Hair follicle dermal papilla cell (primary cell): Measurements from ENCODE around the gene HOXA11. TPM values are rescaled to one million over a fixed set of nuclear protein-coding genes. Genes with fewer than 3 reads are reported as not detected.

Experiments
- small RNA-seq: library from RNA; depleted of rRNA; stranded (forward); fragments of <200 nt; gene quantifications from one replicate; pipeline ENCODE3, GENCODE V24; 2012
- total RNA-seq: library from RNA; depleted of rRNA; stranded (reverse); fragments of >200 nt; gene quantifications from 2 replicates; pipeline ENCODE4 v1.2.3, GENCODE V29; 2012

Gene HOXA11
- total RNA-seq: not detected in 2 replicates

GRCh38 chr7:27185013-27185853 is at the start of gene HOXA11:
HOXA11 (minus strand) TSS chr7:27185232; CDS start chr7:27185144, 88 bp downstream.

GRCh38 chr7:27199849-27200760 is 15.1 kb upstream of the HOXA11 start, which contains the start of gene HOXA13:
HOXA13 (minus strand) TSS chr7:27200091; CDS start chr7:27200077, 14 bp downstream.

DNA sequence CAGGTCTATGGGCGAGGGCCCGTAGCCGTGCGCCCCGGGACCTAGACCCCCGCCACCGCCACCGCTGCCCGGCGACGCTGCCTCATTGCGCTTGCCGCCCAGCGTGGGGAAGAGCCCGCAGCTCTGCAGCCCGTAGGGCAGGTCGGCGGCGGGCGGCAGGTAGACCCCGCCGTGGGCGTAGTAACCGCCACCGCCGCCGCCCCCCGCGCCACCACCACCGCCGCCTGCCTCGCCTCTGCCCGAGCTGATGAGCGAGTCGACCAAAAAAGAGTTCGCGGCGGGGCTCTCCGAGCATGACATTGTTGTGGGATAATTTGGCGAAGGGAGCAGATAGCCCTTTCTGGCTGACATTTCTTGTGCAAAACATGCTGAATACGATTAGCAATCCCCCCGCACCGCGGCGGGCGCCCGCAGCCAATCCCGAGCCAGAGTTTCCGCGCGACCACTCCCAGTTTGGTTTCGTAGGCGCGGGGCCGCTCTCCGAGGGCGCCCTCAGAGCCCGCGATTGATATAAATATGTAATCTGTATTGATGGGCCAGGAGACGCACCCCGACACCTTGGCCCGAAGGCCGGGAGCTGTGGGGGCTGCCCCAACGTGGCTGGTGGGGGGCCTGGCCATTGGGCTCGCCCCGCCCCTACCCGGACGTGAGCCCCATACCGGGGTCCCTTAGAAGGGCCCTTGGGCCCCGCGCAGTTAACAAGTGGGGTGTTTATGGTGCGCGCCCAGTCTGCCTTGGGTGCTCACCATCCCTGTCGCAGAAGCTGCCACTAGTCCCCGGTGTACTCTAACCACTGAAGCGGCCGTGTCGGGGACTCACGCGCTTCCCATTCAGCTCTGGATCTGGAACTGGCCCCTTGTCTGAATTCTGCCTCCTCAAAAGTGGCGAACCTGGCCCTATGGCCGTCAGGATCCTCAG is 10.8 kb downstream of the HOXA11 start, which contains the start of gene HOXA10:
HOXA10 (minus strand) TSS at position 365 of the 918 bp plus-strand sequence; CDS start at position 351, 14 bp downstream.

GRCh38 chr7:27165089-27165995 is 19.7 kb downstream of the HOXA11 start, which contains the start of gene HOXA9:
HOXA9 (minus strand) TSS chr7:27165537; CDS start chr7:27165457, 80 bp downstream.

DNA sequence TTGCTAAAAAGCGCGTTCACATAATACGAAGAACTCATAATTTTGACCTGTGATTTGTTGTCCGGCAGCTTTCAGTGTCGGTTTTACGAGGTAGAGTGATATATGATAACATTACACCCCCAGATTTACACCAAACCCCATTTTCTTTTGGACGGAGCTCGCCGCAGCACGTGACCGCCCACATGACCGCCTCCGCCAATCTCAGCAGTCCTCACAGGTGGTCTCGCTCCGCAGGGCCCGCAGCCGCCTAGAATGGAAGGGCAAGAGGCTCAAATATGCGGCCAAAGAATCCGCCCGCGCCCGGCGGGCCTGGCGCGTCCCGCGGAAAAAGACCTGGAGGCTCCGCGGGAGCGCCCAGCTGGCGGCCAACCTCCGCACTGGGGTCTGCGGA is 28.5 kb downstream of the HOXA11 start, which contains the start of gene HOXA7:
HOXA7 (minus strand) TSS at position 168 of the 391 bp plus-strand sequence; CDS start at position 38, 130 bp downstream.

GRCh38 chr7:27151931-27152815 is 32.9 kb downstream of the HOXA11 start, which contains the start of gene HOXA3:
HOXA3 (minus strand) TSS chr7:27152583; CDS start chr7:27110640, 41,943 bp downstream.

GRCh38 chr7:27147199-27148030 is 37.6 kb downstream of the HOXA11 start, which contains the start of gene HOXA6:
HOXA6 (minus strand) TSS chr7:27147774; CDS start chr7:27147749, 25 bp downstream.

DNA sequence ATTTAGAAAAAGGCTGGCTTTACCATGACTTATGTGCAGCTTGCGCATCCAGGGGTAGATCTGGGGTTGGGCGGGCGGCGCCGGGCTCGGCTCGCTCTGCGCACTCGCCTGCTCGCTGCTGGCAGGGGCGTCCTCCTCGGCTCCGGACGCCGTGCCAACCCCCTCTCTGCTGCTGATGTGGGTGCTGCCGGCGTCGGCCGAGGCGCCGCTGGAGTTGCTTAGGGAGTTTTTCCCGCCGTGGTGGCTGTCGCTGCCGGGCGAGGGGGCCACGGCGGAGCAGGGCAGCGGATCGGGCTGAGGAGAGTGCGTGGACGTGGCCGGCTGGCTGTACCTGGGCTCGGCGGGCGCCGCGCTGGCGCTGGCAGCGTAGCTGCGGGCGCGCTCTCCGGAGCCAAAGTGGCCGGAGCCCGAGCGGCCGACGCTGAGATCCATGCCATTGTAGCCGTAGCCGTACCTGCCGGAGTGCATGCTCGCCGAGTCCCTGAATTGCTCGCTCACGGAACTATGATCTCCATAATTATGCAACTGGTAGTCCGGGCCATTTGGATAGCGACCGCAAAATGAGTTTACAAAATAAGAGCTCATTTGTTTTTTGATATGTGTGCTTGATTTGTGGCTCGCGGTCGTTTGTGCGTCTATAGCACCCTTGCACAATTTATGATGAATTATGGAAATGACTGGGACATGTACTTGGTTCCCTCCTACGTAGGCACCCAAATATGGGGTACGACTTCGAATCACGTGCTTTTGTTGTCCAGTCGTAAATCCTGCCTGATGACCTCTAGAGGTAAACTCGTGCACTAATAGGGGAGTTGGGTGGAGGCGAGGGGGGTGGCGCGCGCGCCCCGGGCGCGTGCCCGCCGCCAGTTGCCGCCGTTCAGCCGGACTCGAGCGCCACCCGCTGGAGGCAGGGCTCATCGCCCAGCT is 41.7 kb downstream of the HOXA11 start, which contains the start of gene HOXA5:
HOXA5 (minus strand) TSS at position 659 of the 927 bp plus-strand sequence; CDS start at position 585, 74 bp downstream.

Small RNAs within 50 kb of the gene (small RNA-seq; reads per million reads assigned to genes)
- gene AC004080.5 (not detected), gene RF02140 (not detected), gene RF02141 (not detected)

Other genes starting within 250 kb of the HOXA11 start
- gene HOXA1, start 89.2 kb downstream of the HOXA11 start, total RNA-seq: under 0.01 TPM in 1 of 2 replicates, not detected in the other
- gene HOXA2, start 82.5 kb downstream of the HOXA11 start, total RNA-seq: 0.12 and 0.32 TPM in 2 replicates
- gene HOXA4, start 54.5 kb downstream of the HOXA11 start, total RNA-seq: not detected in 2 replicates
- not detected in 2 replicates for gene HOXA5, start 41.6 kb downstream of the HOXA11 start, total RNA-seq
- not detected in 2 replicates for gene HOXA6, start 37.5 kb downstream of the HOXA11 start, total RNA-seq
- gene HOXA3, start 32.6 kb downstream of the HOXA11 start, total RNA-seq: not detected in 2 replicates
- gene HOXA7, start 28.6 kb downstream of the HOXA11 start, total RNA-seq: not detected in 2 replicates
- 0.36 TPM in 1 of 2 replicates, not detected in the other for gene HOXA9, start 19.7 kb downstream of the HOXA11 start, total RNA-seq
- not detected in 2 replicates for gene HOXA10, start 10.9 kb downstream of the HOXA11 start, total RNA-seq
- not detected in 2 replicates for gene HOXA13, start 14.9 kb upstream of the HOXA11 start, total RNA-seq
- not detected in 2 replicates for gene EVX1, start 57.6 kb upstream of the HOXA11 start, total RNA-seq